SK-N-SH (cell line): ENCODE results near the gene LACTB. TPM values are rescaled to one million over a fixed set of nuclear protein-coding genes. Genes with fewer than 3 reads are reported as not detected.
A peak's percentile ranks its signal among the peaks of the same experiment; 100 is the strongest.

ENCODE experiments used
- CTCF ChIA-PET: fragments of 300-600, 350-600 bp; formaldehyde crosslinking; extraction: SDS; loops from one replicate; lab custom pipeline; 2021; lab: Yijun Ruan, JAX
- POLR2A ChIA-PET: fragments of 350-600 bp; sonication (Branson Sonifier 250); formaldehyde crosslinking; extraction: SDS; loops from one replicate; lab custom pipeline; 2020; ENCODE audit warnings: antibody characterized with exemption, inconsistent platforms; lab: Yijun Ruan, JAX
- DNase-seq: peaks from one replicate; pipeline ENCODE4 v3.0.0; 2012
- H2AFZ ChIP-seq: fragments of 200-600 bp; sonication (generic); 2 replicates; pipeline ENCODE4 v1.8.1; 2016; ENCODE audit warnings: antibody characterized with exemption, mild to moderate bottlenecking, low read depth
- H3F3A ChIP-seq: fragments of 200-600 bp; sonication (generic); replicated peaks from 2 replicates; pipeline ENCODE3; 2016; ENCODE audit warnings: antibody characterized with exemption, mild to moderate bottlenecking; ENCODE audit not compliant: insufficient read depth
- H3K27ac ChIP-seq, 2 experiments: fragments of 200-500 bp in 1 of 2; fragments of 200-600 bp in 1 of 2; sonication (Bioruptor generic) in 1 of 2; sonication (generic), shearing (Covaris generic) in 1 of 2; 2 replicates each; pipeline versions ENCODE4 v1.5.1 to v1.6.1; 2014 to 2016; ENCODE audit warnings: low read depth in 2 of 2, inconsistent platforms in 1 of 2, low read length in 1 of 2, mild to moderate bottlenecking in 1 of 2, mixed read lengths in 1 of 2
- H3K27me3 ChIP-seq: fragments of 200-600 bp; sonication (generic), shearing (Covaris generic); 2 replicates; pipeline ENCODE4 v1.6.1; 2016; ENCODE audit warnings: mixed run types; ENCODE audit not compliant: insufficient read depth
- H3K36me3 ChIP-seq, 2 experiments: fragments of 200-500 bp in 1 of 2; fragments of 200-600 bp in 1 of 2; sonication (Bioruptor generic) in 1 of 2; sonication (generic) in 1 of 2; replicated peaks in 1 of 2; 2 replicates each; pipeline versions ENCODE3 to v1.5.1; 2014 to 2016; ENCODE audit warnings: low read length in 1 of 2, mild to moderate bottlenecking in 1 of 2; ENCODE audit not compliant: insufficient read depth in 2 of 2, control insufficient read depth in 1 of 2
- H3K4me1 ChIP-seq, 2 experiments: fragments of 200-500 bp in 1 of 2; fragments of 200-600 bp in 1 of 2; sonication (Bioruptor generic) in 1 of 2; sonication (generic), shearing (Covaris generic) in 1 of 2; 2 replicates each; pipeline versions ENCODE4 v1.5.1 to v1.6.1; 2014 to 2016; ENCODE audit warnings: low read depth in 1 of 2, low read length in 1 of 2, mixed run types in 1 of 2; ENCODE audit not compliant: insufficient read depth in 2 of 2, control insufficient read depth in 1 of 2
- H3K4me2 ChIP-seq: fragments of 200-600 bp; sonication (generic), shearing (Covaris generic); 2 replicates; pipeline ENCODE4 v1.6.1; 2017; ENCODE audit warnings: mixed run types
- H3K4me3 ChIP-seq, 2 experiments: fragments of 200-500 bp in 1 of 2; fragments of 200-600 bp in 1 of 2; sonication (Bioruptor generic) in 1 of 2; sonication (generic), shearing (Covaris generic) in 1 of 2; 2 replicates each; pipeline versions ENCODE4 v1.5.1 to v1.8.1; 2014 to 2016; ENCODE audit warnings: low read depth in 2 of 2, inconsistent platforms in 1 of 2, low read length in 1 of 2, mild to moderate bottlenecking in 1 of 2, mixed read lengths in 1 of 2, moderate library complexity in 1 of 2
- H3K79me2 ChIP-seq: fragments of 200-600 bp; sonication (generic); 2 replicates; pipeline ENCODE4 v1.8.1; 2017; ENCODE audit warnings: mild to moderate bottlenecking; ENCODE audit not compliant: insufficient read depth
- H3K9ac ChIP-seq: fragments of 200-600 bp; sonication (generic); 2 replicates; pipeline ENCODE4 v1.6.1; 2017; ENCODE audit warnings: mixed run types
- H3K9me2 ChIP-seq: fragments of 200-600 bp; sonication (generic); 2 replicates; pipeline ENCODE4 v1.6.1; 2017; ENCODE audit warnings: mixed run types
- H3K9me3 ChIP-seq: fragments of 200-600 bp; sonication (generic); 2 replicates; pipeline ENCODE4 v1.6.1; 2017; ENCODE audit warnings: mixed run types, mild to moderate bottlenecking, moderate library complexity
- H4K20me1 ChIP-seq: fragments of 200-600 bp; sonication (generic); 2 replicates; pipeline ENCODE4 v1.6.1; 2017; ENCODE audit warnings: mild to moderate bottlenecking, mixed run types; ENCODE audit not compliant: insufficient read depth
- ELF1 ChIP-seq: IDR thresholded peaks from 2 replicates; pipeline ENCODE4 v1.4.0; 2012
- EP300 ChIP-seq, 2 experiments: IDR thresholded peaks; 2 replicates each; pipeline versions ENCODE4 v1.4.0 to v1.6.1; 2012; ENCODE audit warnings: borderline replicate concordance in 1 of 2, low read depth in 1 of 2, low read length in 1 of 2
- FOXJ3 ChIP-seq: sonication (generic); formaldehyde crosslinking; IDR thresholded peaks from 2 replicates; pipeline ENCODE4 v1.5.1; 2020; ENCODE audit warnings: mild to moderate bottlenecking, missing genetic modification reagents
- FOXM1 ChIP-seq: IDR thresholded peaks from 2 replicates; pipeline ENCODE4 v1.4.0; 2012; ENCODE audit warnings: low read depth, mild to moderate bottlenecking
- GABPA ChIP-seq: IDR thresholded peaks from 2 replicates; pipeline ENCODE4 v1.4.0; 2012; ENCODE audit warnings: low read depth, mild to moderate bottlenecking
- GATA2 ChIP-seq: sonication (generic); formaldehyde crosslinking; IDR thresholded peaks from 2 replicates; pipeline ENCODE4 v1.5.0; 2020; ENCODE audit warnings: mild to moderate bottlenecking, missing genetic modification reagents
- MEF2A ChIP-seq: IDR thresholded peaks from 2 replicates; pipeline ENCODE4 v1.4.0; 2012; ENCODE audit warnings: low read depth, borderline replicate concordance
- MXI1 ChIP-seq: IDR thresholded peaks from 2 replicates; pipeline ENCODE4 v1.6.1; 2012; ENCODE audit warnings: mild to moderate bottlenecking, low read depth, low read length, improper control_type of control experiment
- RAD21 ChIP-seq: IDR thresholded peaks from 2 replicates; pipeline ENCODE4 v1.6.1; 2012; ENCODE audit warnings: mild to moderate bottlenecking, low read length
- RCOR1 ChIP-seq: fragments of 150-350 bp; IDR thresholded peaks from 2 replicates; pipeline ENCODE4 v1.6.1; 2017; ENCODE audit warnings: antibody characterized with exemption, low read length
- RFX5 ChIP-seq: IDR thresholded peaks from 2 replicates; pipeline ENCODE4 v1.6.1; 2012; ENCODE audit warnings: mild to moderate bottlenecking, improper control_type of control experiment, low read length
- RXRA ChIP-seq: IDR thresholded peaks from 2 replicates; pipeline ENCODE4 v1.4.0; 2012; ENCODE audit warnings: low read depth, mild to moderate bottlenecking, borderline replicate concordance
- SIN3A ChIP-seq: IDR thresholded peaks from 2 replicates; pipeline ENCODE4 v1.6.1; 2012; ENCODE audit warnings: low read depth, mild to moderate bottlenecking, low read length, moderate library complexity, borderline replicate concordance
- SMC3 ChIP-seq: IDR thresholded peaks from 2 replicates; pipeline ENCODE4 v1.6.1; 2012; ENCODE audit warnings: low read depth, low read length, improper control_type of control experiment
- TAF1 ChIP-seq: IDR thresholded peaks from 2 replicates; pipeline ENCODE4 v1.6.1; 2012; ENCODE audit warnings: low read depth, mild to moderate bottlenecking, low read length, moderate library complexity, borderline replicate concordance
- TEAD4 ChIP-seq: IDR thresholded peaks from 2 replicates; pipeline ENCODE4 v1.4.0; 2012; ENCODE audit warnings: mild to moderate bottlenecking, borderline replicate concordance; ENCODE audit not compliant: insufficient read depth
- WGBS: methylation state at CpG from one replicate; pipeline ENCODE4 v1.1.6; 2017; ENCODE audit warnings: low lambda C conversion rate; 5-methylcytosine and 5-hydroxymethylcytosine counted together
- polyA plus RNA-seq, 3 experiments: library from polyadenylated mRNA; depleted of rRNA; stranded (reverse); fragments of >200 nt; gene quantifications; 2 replicates each; pipeline ENCODE4 v1.2.3, GENCODE V29; 2012
- TF ChIP-seq, protein P1 (sequence below): IDR thresholded peaks from 2 replicates; pipeline ENCODE4 v1.4.0; 2012; ENCODE audit warnings: low read depth, borderline replicate concordance
- TF ChIP-seq, protein P2 (sequence below): IDR thresholded peaks from 2 replicates; pipeline ENCODE4 v1.4.0; 2012; ENCODE audit warnings: low read depth
- TF ChIP-seq, protein P3 (sequence below): fragments of 150-350 bp; IDR thresholded peaks from 2 replicates; pipeline ENCODE4 v1.6.1; 2017; ENCODE audit warnings: antibody characterized with exemption, low read length, low read depth, borderline replicate concordance
- TF ChIP-seq, protein P4 (sequence below): IDR thresholded peaks from 2 replicates; pipeline ENCODE4 v1.4.0; 2012; ENCODE audit warnings: low read depth, borderline replicate concordance

The LACTB gene
- polyA plus RNA-seq, 1 of the 3 experiments (the other 2 are of a cell fraction): 23.3 TPM

DNA sequence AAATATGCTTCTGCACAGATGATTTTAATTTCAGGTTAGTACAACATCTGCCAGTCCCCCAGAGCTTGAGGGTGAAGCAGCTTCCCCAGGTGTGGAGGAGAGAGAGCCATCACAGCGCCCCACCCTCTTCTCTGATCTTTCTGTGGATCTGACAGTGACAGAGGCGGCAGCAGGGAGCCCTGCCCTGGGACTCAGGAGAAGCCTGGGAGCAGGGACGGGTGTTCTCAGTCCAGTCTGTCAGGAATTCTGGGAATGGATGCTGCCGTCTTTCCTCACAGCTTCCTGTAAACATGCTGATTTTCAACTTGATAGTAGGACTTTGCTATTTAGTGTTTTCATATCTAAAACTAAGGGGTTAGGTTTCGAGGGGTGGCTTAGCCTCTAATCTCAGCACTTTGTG lies 56.4 kb downstream of the LACTB start:
- Histone ChIP-seq H3K9me3 (no peaks in the 10 kb centered on the region), H3K36me3 (no peaks in the 10 kb centered on the region), H3K4me2 (no peak overlapping the region), H3K27me3 (no peaks in the 10 kb centered on the region), H3K79me2 (no peaks in the 10 kb centered on the region), H3K9ac (no peak overlapping the region), H3K27ac (no peak overlapping the region), H3K4me3 (no peak overlapping the region), H4K20me1 (no peaks in the 10 kb centered on the region), H3F3A (no peaks in the 10 kb centered on the region), H3K4me1 (peaks cover 0 to 3% of the 10 kb centered on the region in 2 experiments; a peak in 1 of 4 replicates), H2AFZ (no peak overlapping the region), H3K9me2 (no peaks in the 10 kb centered on the region)
- CTCF ChIA-PET: interaction anchor here (1.1 kb wide), 1 partner anchor 10 kb away, joined by 3 read pairs; no protein-coding TSS in a partner anchor
- TF ChIP-seq ELF1 (no peak), FOXM1 (no peak), FOXJ3 (no peak), EP300 (IDR thresholded peaks at IDR 0.05; ENCODE audit: borderline replicate concordance in 1 of 2, low read depth in 1 of 2, low read length in 1 of 2) (no peak), TAF1 (no peak), GATA2 (CRISPR knock-in tag) (no peak), GABPA (no peak), RCOR1 (no peak), SIN3A (no peak), MXI1 (no peak), MEF2A (no peak), SMC3 (no peak), RXRA (no peak), TEAD4 (no peak), RAD21 (no peak), RFX5 (no peak)
- TF ChIP-seq, protein P1, sequence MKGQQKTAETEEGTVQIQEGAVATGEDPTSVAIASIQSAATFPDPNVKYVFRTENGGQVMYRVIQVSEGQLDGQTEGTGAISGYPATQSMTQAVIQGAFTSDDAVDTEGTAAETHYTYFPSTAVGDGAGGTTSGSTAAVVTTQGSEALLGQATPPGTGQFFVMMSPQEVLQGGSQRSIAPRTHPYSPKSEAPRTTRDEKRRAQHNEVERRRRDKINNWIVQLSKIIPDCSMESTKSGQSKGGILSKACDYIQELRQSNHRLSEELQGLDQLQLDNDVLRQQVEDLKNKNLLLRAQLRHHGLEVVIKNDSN: no peak
- TF ChIP-seq, protein P2, sequence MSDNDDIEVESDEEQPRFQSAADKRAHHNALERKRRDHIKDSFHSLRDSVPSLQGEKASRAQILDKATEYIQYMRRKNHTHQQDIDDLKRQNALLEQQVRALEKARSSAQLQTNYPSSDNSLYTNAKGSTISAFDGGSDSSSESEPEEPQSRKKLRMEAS: no peak
- TF ChIP-seq, protein P3, sequence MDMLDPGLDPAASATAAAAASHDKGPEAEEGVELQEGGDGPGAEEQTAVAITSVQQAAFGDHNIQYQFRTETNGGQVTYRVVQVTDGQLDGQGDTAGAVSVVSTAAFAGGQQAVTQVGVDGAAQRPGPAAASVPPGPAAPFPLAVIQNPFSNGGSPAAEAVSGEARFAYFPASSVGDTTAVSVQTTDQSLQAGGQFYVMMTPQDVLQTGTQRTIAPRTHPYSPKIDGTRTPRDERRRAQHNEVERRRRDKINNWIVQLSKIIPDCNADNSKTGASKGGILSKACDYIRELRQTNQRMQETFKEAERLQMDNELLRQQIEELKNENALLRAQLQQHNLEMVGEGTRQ: no peak
- TF ChIP-seq, protein P4, sequence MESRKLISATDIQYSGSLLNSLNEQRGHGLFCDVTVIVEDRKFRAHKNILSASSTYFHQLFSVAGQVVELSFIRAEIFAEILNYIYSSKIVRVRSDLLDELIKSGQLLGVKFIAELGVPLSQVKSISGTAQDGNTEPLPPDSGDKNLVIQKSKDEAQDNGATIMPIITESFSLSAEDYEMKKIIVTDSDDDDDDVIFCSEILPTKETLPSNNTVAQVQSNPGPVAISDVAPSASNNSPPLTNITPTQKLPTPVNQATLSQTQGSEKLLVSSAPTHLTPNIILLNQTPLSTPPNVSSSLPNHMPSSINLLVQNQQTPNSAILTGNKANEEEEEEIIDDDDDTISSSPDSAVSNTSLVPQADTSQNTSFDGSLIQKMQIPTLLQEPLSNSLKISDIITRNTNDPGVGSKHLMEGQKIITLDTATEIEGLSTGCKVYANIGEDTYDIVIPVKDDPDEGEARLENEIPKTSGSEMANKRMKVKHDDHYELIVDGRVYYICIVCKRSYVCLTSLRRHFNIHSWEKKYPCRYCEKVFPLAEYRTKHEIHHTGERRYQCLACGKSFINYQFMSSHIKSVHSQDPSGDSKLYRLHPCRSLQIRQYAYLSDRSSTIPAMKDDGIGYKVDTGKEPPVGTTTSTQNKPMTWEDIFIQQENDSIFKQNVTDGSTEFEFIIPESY: no peak
- DNase-seq: peak; percentile 32
- 75% methylated on average over 4 of the region's 5 CpGs for WGBS
- POLR2A ChIA-PET: no interaction called here
